Stimulated activated CD8-positive, alpha-beta memory T cell treated with anti-CD3 and anti-CD28 coated beads, Interleukin-4, amount 100 ng/mL, for 24 hours (primary cell): ENCODE data around the gene DAPK1.

Experiments used
- DNase-seq: peaks from one replicate; pipeline ENCODE4 v3.0.0-alpha.2; 2020; ENCODE audit warnings: low read depth

Gene DAPK1

GRCh38 chr9:87686520-87687090 is 188.9 kb downstream of the DAPK1 start:
- no peak for DNase-seq

GRCh38 chr9:87687207-87687606 is 189.5 kb downstream of the DAPK1 start:
- DNase-seq: no peak

GRCh38 chr9:87694236-87694755 is 196.6 kb downstream of the DAPK1 start:
- DNase-seq: no peak

- DNase-seq: no peak
Measured at GRCh38 chr9:87695523-87695922, 197.9 kb downstream of the DAPK1 start.

- no peak for DNase-seq
Measured at GRCh38 chr9:87696641-87697040, 199.0 kb downstream of the DAPK1 start.

GRCh38 chr9:87698069-87698809 is 200.6 kb downstream of the DAPK1 start:
- DNase-seq: no peak

- DNase-seq: no peak
Measured at GRCh38 chr9:87699835-87700234, 202.2 kb downstream of the DAPK1 start.

GRCh38 chr9:87701491-87701890 is 203.8 kb downstream of the DAPK1 start:
- no peak for DNase-seq

- no peak for DNase-seq
Measured at GRCh38 chr9:87701931-87702421, 204.3 kb downstream of the DAPK1 start.

GRCh38 chr9:87702921-87703320 is 205.3 kb downstream of the DAPK1 start:
- no peak for DNase-seq

GRCh38 chr9:87703636-87704276 is 206.1 kb downstream of the DAPK1 start:
- DNase-seq: no peak

GRCh38 chr9:87704342-87704741 is 206.7 kb downstream of the DAPK1 start:
- no peak for DNase-seq

- no peak for DNase-seq
Measured at GRCh38 chr9:87706066-87706739, 208.5 kb downstream of the DAPK1 start.

- DNase-seq: no peak
Measured at GRCh38 chr9:87707805-87708506, 210.3 kb downstream of the DAPK1 start.

GRCh38 chr9:87708546-87708945 is 210.9 kb downstream of the DAPK1 start:
- DNase-seq: no peak

GRCh38 chr9:87708986-87709728 is 211.5 kb downstream of the DAPK1 start:
- DNase-seq: no peak

- DNase-seq: no peak
Measured at GRCh38 chr9:87710443-87710842, 212.8 kb downstream of the DAPK1 start.

- DNase-seq: no peak
Measured at GRCh38 chr9:87711857-87712800, 214.5 kb downstream of the DAPK1 start.

- no peak for DNase-seq
Measured at GRCh38 chr9:87712801-87713277, 215.2 kb downstream of the DAPK1 start.
